NCI-H2196 (cell line): ENCODE data around the gene PAX7.

ENCODE experiments used
- DNase-seq: peaks from one replicate; lab custom pipeline; 2025; ENCODE audit not compliant: unreplicated experiment; lab: John Stamatoyannopoulos, UW

Gene PAX7

GRCh38 chr1:18618546-18619466, 11.8 kb upstream of the PAX7 start:
- DNase-seq: no peak

- DNase-seq: no peak
Observed at GRCh38 chr1:18619467-18619835, 11.2 kb upstream of the PAX7 start.

- no peak for DNase-seq
Observed at GRCh38 chr1:18628511-18628910, 2.1 kb upstream of the PAX7 start.

- DNase-seq: no peak
Observed at GRCh38 chr1:18629659-18630510, 761 bp upstream of the PAX7 start.

- no peak for DNase-seq
Observed at GRCh38 chr1:18631496-18632217, 1.0 kb downstream of the PAX7 start.

- DNase-seq: no peak
Observed at GRCh38 chr1:18632218-18632588, 1.6 kb downstream of the PAX7 start.

- DNase-seq: no peak
Observed at GRCh38 chr1:18632783-18633421, 2.3 kb downstream of the PAX7 start.

GRCh38 chr1:18633422-18634155, 2.9 kb downstream of the PAX7 start:
- DNase-seq: no peak

- no peak for DNase-seq
Observed at GRCh38 chr1:18634276-18634675, 3.6 kb downstream of the PAX7 start.

GRCh38 chr1:18635070-18635577, 4.5 kb downstream of the PAX7 start:
- no peak for DNase-seq

- DNase-seq: no peak
Observed at GRCh38 chr1:18635891-18636595, 5.4 kb downstream of the PAX7 start.

- DNase-seq: no peak
Observed at GRCh38 chr1:18636596-18637508, 6.2 kb downstream of the PAX7 start.

- no peak for DNase-seq
Observed at GRCh38 chr1:18637511-18637960, 6.9 kb downstream of the PAX7 start.

GRCh38 chr1:18637962-18638834, 7.6 kb downstream of the PAX7 start:
- no peak for DNase-seq

- DNase-seq: no peak
Observed at GRCh38 chr1:18638835-18639364, 8.3 kb downstream of the PAX7 start.

- no peak for DNase-seq
Observed at GRCh38 chr1:18639368-18640055, 8.9 kb downstream of the PAX7 start.
